Measurements from ENCODE around the gene SCFD2.

- TF ChIP-seq, protein P1, sequence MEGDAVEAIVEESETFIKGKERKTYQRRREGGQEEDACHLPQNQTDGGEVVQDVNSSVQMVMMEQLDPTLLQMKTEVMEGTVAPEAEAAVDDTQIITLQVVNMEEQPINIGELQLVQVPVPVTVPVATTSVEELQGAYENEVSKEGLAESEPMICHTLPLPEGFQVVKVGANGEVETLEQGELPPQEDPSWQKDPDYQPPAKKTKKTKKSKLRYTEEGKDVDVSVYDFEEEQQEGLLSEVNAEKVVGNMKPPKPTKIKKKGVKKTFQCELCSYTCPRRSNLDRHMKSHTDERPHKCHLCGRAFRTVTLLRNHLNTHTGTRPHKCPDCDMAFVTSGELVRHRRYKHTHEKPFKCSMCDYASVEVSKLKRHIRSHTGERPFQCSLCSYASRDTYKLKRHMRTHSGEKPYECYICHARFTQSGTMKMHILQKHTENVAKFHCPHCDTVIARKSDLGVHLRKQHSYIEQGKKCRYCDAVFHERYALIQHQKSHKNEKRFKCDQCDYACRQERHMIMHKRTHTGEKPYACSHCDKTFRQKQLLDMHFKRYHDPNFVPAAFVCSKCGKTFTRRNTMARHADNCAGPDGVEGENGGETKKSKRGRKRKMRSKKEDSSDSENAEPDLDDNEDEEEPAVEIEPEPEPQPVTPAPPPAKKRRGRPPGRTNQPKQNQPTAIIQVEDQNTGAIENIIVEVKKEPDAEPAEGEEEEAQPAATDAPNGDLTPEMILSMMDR (IDR thresholded peaks at IDR 0.05; ENCODE audit: poor library complexity, severe bottlenecking): no peak
- no peak for TF ChIP-seq POLR2AphosphoS5 (IDR thresholded peaks at IDR 0.05)
These were observed 325.0 kb downstream of the SCFD2 start for GRCh38 chr4:53040851-53041250.
